Stimulated activated CD4-positive, alpha-beta T cell treated with anti-CD3 and anti-CD28 coated beads, Interleukin-2, amount 100 ng/mL, for 24 hours (primary cell): ENCODE data around the gene ACSL3.
"Not testable (repeated sequence)": the region's sequence is repeated elsewhere in the genome, so short reads cannot be mapped to it uniquely, and the experiment has no call there.

Experiments used
- DNase-seq, 2 donors: peaks; one replicate each; pipeline ENCODE4 v3.0.0-alpha.2; 2020

The ACSL3 gene

GRCh38 chr2:222982010-222982908 is 121.4 kb downstream of the ACSL3 start:
- no peak for DNase-seq

- no peak for DNase-seq
Observed at GRCh38 chr2:222982909-222983265, 122.1 kb downstream of the ACSL3 start.

GRCh38 chr2:222984908-222985307 is 124.1 kb downstream of the ACSL3 start:
- no peak for DNase-seq

- DNase-seq, result no peak
Observed at GRCh38 chr2:222989431-222989830, 128.6 kb downstream of the ACSL3 start.

GRCh38 chr2:222990206-222990605 is 129.4 kb downstream of the ACSL3 start:
- DNase-seq, result not testable (repeated sequence)

GRCh38 chr2:222992137-222992536 is 131.3 kb downstream of the ACSL3 start:
- no peak for DNase-seq
